NCI-H526 treated with DMSO at 0.1 percent for 48 hours (cell line): Measurements from ENCODE around the gene TBCD.

Experiments used
- DNase-seq: peaks from one replicate; lab custom pipeline; 2025; lab: John Stamatoyannopoulos, UW

TBCD gene

DNA sequence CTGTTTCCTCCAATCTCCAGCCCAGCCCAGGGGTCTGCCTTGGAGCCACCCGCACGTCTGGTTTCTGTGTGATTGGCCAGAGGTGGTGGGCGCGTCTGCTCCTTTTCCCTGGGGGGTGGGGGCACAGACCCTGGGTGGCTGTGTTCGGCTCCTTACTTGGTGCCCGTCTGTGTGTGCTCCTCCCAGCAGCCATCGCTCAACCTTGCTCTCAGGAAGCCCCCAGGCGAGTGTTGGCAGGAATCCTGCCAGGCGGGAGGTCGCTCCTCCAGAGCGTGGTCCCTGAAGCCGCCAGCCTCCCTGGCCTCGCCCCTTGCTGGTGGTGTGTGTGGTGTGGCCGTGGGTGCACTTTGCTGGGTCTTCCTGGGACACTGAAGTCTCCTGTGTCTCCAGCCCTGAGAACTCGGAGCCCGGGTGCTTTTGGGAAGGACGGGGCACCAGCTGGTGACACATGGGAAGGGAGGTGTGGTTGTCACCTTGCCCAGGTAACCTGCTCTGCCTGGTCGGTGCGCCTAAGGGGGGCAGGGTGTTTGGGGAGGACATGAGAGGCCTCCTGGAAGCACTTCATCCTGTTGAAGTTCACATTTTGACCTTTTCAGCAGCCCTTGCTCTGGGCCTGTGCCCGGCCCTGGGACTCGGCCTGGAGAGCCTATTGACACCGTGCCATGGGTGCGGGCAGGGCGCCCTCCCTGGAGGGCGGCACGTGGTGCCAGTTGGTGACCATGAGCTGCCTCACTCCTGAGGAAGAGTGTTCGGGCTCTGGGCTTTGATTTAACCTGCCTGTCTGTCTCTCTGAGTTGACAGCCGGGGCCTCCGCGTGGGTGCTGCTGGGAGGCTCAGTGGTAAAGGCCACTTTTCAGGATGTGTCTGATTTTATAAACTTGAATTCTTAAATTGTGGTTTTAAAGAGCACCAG lies 137.0 kb downstream of the TBCD start:
- no peak for DNase-seq

DNA sequence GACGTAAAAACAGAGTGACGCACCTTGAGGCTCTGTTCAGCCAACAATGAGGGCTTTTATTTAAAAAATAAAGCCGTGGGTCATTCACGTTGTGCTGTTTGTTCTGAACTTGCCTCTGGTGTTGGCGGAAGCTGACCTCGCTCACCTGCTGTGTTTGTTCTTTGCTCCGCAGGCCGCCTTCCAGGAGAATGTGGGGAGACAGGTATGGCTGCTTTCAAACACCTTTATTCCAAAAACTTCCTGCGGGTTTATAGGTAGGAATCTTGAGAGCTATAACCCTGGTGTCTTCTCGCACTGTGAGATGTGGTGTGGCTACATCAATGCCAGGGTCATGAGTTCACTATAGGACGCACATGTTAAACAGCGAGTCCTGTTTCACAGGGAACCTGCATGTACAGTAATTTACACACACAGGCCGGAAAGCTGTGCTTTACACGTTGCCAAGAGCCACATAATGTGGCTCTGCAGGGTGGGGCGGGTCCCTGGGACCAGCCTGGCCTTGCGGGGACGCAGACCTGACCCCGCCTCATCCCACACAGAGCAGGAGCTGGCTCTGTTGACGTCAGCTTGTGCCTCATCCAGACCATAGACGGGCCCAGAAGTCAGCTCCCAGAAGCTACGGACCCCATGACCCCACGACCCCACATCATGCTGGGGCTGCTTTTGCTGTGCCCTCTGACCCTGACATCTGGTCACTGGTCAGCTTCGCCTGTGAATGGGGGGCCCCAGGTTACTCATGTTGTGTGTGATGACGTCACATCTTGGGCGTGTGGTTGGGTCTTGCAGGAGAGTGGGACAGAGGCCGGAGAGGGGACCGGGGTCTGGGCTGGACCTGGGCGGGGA lies 137.9 kb downstream of the TBCD start:
- DNase-seq, result no peak

DNA sequence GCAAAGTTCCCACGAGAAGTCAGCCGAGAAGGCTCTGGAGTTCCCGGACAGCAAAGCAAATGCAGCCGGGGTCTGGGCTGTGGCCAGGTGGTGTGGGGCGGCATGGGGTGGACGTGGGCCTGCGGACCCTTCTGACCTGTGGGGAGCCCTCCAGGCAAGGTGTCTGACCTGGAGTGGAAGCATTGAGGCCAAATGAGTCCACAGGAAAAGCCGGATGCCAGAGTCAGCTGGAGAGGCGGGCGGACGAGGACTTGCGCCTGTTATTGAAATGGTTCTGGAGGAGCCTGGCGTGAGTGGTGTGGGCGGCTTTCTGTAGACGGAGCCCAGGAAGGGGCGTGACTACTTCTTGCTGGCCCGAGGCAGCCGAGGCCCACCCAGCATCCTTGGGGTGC lies 138.5 kb downstream of the TBCD start:
- no peak for DNase-seq

DNA sequence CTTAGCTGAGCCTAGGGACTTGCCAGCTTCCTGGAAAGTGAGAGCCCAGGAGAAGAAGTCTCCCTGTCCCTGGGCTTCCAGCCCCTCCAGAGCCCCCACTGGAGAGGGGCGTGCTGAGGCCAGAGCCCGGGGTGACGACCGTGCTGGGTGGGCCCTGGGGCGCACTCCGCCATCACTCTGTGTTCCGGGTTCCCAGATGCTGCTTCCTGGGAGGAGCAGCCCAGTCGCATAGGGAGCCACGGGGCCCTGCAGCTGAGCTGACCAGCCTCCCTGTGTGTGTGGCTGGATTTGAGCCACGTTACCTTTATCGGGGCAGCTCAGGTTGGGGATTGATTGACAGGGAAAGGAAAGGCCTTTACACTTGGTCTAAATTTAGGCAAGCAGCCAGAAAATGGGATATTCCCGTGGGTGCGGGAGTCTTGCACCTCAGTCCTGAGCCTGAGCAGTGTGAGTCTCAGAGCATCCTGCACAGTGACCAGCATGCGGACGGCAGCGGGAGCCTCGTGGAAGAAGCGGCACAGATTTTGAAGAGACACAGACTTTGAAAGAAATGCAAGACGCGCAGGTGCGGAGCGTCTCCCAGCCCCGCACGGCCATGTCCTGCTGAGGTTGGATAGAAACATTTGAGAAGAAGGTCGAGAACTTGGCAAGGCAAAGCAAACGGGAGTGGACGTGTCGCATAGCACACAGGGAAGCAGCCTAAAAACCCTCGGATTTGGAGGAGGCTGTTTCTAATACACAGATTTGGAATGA lies 139.2 kb downstream of the TBCD start:
- DNase-seq, result no peak

DNA sequence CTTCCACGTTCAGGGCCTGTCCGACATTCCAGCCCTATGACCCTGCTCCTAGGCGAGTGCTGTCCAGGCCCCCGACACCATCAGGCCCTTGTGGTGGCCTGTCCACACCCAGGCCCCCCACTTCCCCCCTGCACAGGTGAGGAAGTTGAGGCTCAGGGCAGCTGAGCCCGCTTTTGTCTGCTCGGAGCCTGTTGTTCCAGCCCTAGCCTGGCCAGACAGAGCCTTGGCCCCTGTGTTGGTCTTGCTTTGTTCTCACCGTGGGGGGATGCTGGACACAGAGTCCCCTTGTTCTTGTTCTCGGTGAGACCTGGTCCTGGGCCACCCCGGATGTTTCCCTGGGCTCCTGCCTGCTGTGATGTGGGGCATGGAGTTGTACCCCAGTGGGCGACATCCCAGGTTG lies 140.0 kb downstream of the TBCD start:
- no peak for DNase-seq

GRCh38 chr17:82892899-82893565 lies 141.2 kb downstream of the TBCD start:
- DNase-seq, result no peak

DNA sequence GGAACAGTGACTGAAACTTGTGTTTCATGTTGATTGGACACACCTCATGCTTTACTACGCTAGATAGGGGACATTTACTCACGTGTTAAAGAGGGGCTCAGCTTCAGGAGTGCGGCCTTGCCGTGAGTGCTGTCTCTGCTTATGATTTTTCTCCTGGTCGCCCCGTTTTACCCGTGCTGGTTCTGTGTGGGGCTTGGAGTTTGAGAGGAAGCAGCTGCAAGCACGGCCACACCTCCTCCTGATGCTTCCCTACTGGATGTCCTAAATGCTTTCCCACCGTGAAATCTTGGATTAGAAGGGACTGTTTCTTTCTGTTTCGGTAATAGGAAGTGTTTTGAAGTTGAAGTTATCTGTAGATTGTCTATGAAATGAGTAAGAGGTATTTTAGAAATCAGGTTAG lies 141.9 kb downstream of the TBCD start:
- no peak for DNase-seq

DNA sequence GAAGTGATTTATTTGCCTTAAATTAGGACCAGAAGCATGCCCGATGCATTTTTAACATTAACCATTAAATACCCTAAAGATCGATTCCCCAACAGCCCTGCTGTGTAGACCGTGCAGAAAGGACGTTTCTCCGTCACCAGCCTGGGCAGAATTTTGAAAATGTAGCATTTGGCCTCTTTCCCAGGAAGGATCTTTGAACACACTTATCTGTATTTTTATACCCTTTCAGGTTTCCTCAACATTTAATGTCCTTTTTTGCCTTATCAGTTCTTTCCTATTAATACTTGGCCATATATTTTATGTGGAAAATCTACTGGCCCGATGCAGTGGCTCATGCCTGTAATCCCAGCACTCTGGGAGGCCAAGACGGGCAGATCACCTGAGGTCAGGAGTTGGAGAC lies 142.5 kb downstream of the TBCD start:
- DNase-seq, result no peak

DNA sequence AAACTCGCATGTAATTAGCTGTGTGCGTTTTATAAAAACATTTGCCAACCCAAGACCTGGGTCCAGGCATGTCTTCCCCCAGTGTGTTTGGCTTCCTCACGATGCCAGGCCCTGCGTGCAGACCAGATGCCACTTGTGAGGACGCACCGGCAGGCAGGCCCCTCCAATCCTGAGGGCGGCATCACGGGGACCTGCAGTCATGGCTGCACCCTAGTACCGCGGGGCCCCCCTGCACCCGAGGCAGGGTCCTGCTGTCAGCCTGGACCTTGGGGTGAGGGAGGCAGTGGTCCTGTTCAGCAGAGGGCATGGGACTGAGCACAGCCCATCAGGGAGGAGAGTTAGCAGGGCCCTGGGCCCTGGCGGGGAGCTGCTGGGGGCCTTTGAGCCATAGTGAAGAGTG lies 143.2 kb downstream of the TBCD start:
- DNase-seq, result no peak

GRCh38 chr17:82896071-82897000 lies 144.5 kb downstream of the TBCD start:
- DNase-seq, result no peak

GRCh38 chr17:82897514-82898249 lies 145.8 kb downstream of the TBCD start:
- DNase-seq, result no peak

DNA sequence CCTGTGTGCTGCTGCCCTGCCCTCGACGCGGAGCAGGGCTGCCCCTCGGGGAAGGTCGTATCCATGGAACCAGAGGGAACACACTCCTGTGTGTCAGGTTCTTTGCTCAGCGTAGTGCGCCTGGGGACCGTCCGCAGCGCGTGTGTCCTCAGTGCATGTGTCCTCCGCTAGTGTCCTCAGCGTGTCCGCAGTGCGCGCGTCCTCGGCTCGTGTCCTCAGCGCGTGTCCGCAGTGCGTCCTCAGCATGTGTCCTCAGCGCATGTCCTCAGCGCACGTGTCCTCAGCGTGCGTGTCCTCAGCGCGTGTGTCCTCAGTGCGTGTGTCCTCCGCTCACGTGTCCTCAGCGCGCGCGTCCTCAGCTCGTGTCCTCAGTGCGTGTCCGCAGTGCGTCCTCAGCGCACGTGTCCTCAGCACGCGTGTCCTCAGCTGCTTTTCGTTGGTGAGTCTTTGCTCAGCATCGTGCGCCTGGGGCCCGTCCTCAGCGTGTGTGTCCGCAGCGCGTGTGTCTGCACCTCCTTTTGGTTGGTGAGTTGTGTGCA lies 147.2 kb downstream of the TBCD start:
- DNase-seq, result no peak

DNA sequence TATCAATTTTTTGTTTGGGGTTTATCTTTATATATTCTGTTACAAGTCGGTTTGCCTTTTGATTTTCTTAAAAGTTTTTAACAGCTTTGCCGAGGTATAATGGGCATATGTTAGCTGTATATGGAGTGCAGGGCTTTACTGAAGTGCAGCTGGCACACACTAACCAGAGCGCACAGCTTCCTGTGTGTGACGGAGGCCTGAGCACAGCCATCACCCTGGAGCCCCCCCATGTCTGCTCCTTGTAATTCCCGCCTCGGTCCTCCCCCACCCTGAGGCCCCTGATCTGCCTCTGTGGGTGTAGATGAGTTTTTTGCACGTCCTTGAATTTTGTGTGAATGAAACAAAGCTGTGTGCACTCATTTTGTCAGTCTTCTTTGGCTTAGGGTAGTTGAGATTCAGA lies 148.1 kb downstream of the TBCD start:
- no peak for DNase-seq

DNA sequence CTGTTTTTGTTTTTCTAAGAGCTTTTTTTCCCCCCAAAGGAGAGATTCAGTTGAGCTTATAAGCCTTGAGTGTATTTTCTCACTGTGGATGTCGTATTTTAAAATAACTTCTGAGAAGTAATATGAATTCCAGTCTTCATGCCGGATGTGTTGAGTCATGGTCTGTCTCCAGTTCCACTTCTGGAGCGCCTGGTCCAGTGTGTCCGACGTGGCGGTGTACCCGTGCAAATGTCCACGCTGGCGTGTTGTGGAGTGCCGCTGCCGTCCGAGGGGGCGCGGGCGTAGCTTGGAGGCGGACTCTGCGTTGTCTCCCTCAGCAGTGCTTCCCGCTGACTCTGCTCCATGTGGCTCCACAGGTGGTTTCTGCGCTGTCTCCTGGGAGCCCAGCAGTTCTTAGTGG lies 148.9 kb downstream of the TBCD start:
- DNase-seq, result no peak

GRCh38 chr17:82901356-82901755 lies 149.5 kb downstream of the TBCD start:
- no peak for DNase-seq

DNA sequence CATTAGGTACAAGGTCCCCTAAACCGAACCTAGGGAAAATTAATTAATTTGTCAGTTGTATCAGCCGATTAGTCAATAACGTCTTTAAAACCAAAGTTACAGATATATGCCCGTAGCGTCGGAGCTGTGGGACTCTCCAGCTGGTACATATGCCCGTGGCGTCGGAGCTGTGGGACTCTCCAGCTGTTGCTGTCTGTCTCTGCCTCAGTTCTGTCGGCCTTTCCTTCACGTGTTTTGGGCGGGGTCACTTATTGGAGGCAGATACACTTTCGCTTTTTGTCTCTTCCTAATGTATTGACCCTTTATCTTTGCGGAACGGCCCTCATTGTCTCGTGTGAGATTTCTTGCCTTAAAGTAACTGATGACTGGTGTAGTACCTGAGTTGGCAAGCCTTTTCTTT lies 150.0 kb downstream of the TBCD start:
- no peak for DNase-seq

GRCh38 chr17:82902972-82903874 lies 151.4 kb downstream of the TBCD start:
- no peak for DNase-seq

DNA sequence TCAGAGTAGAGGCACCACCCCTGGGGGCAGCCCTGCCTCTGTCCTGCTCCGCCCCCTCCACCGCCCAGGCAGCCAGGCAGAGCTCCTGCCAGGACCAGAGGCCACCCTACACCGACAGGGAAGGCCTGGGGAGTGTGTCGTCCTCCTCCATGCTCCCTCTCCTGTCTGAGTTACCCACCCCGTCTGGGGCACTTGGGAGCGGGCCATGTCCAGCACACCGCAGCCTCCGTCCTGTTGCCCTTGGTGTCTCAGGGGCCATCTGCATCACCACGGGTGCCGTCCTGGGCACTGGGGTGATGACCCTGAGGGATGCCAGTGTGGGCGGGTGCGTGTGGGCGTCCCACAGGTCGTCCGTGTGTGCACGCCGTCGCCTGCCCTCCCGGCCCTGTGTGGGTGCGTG lies 153.3 kb downstream of the TBCD start:
- DNase-seq, result no peak
